ENCODE data around the gene TNFRSF9.
"Not testable (repeated sequence)": the region's sequence is repeated elsewhere in the genome, so short reads cannot be mapped to it uniquely, and the experiment has no call there.

TNFRSF9 gene

DNA sequence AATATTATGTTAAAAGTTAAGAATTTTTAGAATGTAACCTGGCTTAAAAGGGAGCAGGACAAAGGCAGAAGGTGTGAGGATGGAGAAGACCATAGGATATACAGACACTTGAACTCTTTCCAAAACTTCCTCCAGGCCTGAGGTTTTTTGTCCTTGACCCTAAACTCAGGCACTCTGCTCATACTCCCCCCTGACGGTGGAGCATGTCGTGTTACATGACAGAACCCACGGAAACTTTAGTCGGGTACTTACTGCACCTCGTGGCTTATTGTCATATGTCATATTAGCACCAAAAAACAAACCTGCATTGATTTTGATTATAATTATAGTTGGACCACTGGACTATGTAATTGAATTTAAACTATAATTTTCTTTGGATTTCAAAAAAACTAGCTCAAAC, 20.8 kb downstream of the TNFRSF9 start:
- Histone ChIP-seq H3K36me3 (replicated peaks) (no peaks in the 10 kb centered on the region), H3K27me3 (replicated peaks) (no peaks in the 10 kb centered on the region), H3K4me3 (ENCODE audit: low read depth, low read length) (no peak overlapping the region), H3K27ac (no peak overlapping the region)
- DNase-seq, result no peak
- TF ChIP-seq, protein P1, sequence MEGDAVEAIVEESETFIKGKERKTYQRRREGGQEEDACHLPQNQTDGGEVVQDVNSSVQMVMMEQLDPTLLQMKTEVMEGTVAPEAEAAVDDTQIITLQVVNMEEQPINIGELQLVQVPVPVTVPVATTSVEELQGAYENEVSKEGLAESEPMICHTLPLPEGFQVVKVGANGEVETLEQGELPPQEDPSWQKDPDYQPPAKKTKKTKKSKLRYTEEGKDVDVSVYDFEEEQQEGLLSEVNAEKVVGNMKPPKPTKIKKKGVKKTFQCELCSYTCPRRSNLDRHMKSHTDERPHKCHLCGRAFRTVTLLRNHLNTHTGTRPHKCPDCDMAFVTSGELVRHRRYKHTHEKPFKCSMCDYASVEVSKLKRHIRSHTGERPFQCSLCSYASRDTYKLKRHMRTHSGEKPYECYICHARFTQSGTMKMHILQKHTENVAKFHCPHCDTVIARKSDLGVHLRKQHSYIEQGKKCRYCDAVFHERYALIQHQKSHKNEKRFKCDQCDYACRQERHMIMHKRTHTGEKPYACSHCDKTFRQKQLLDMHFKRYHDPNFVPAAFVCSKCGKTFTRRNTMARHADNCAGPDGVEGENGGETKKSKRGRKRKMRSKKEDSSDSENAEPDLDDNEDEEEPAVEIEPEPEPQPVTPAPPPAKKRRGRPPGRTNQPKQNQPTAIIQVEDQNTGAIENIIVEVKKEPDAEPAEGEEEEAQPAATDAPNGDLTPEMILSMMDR (IDR thresholded peaks at IDR 0.05; ENCODE audit: low read depth, low read length, missing control alignments), result no peak
- in situ Hi-C loops (cut with HindIII; ENCODE audit: low pct_ligation_motif_present, low sequenced_read_pairs), result no loop called here

DNA sequence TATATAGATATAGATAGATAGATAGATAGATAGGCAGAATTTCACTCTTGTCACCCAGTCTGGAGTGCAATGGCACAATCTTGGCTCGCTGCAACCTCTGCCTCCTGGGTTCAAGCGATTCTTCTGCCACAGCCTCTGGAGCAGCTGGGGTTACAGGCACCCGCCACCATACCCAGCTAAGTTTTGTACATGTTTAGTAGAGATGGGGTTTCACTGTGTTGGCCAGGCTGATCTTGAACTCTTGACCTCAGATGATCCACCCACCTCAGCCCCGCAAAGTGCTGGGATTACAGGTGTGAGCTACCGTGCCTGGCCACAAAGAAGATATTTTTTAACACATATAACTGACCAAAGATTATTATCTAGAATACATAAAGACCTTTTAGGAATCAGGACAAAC, 22.7 kb downstream of the TNFRSF9 start:
- not testable (repeated sequence) for DNase-seq

DNA sequence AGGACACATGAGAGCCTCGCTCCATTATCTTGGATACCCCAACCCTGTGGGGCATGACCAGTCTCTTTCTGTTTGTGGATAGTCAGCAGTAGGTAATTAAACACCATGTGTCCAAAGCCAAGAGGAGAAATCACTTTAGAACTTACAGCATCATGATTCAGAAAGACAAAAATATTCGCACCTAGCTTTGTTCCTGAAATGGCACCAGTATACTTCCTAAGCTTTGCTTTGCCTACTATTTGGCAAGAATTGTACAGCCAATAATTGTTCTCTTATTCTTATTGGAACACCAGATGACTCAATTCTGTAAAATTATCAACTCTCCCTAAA, 24.2 kb downstream of the TNFRSF9 start:
- no peaks in the 10 kb centered on the region for H3K27me3 ChIP-seq (replicated peaks)
- in situ Hi-C loops (cut with HindIII; ENCODE audit: low pct_ligation_motif_present, low sequenced_read_pairs), result no loop called here
- H3K36me3 ChIP-seq (replicated peaks), result no peaks in the 10 kb centered on the region
- TF ChIP-seq, protein P1 (IDR thresholded peaks at IDR 0.05; ENCODE audit: low read depth, low read length, missing control alignments), result no peak
- no peak for DNase-seq
- H3K27ac ChIP-seq, result no peak overlapping the region
- H3K4me3 ChIP-seq (ENCODE audit: low read depth, low read length), result no peak overlapping the region

More for the DNA sequence above, 22.7 kb downstream of the TNFRSF9 start:
- H3K36me3 ChIP-seq (replicated peaks); H3K27ac ChIP-seq; H3K4me3 ChIP-seq (ENCODE audit: low read depth, low read length); in situ Hi-C loops (cut with HindIII; ENCODE audit: low pct_ligation_motif_present, low sequenced_read_pairs); H3K27me3 ChIP-seq (replicated peaks): not testable (repeated sequence)

DNA sequence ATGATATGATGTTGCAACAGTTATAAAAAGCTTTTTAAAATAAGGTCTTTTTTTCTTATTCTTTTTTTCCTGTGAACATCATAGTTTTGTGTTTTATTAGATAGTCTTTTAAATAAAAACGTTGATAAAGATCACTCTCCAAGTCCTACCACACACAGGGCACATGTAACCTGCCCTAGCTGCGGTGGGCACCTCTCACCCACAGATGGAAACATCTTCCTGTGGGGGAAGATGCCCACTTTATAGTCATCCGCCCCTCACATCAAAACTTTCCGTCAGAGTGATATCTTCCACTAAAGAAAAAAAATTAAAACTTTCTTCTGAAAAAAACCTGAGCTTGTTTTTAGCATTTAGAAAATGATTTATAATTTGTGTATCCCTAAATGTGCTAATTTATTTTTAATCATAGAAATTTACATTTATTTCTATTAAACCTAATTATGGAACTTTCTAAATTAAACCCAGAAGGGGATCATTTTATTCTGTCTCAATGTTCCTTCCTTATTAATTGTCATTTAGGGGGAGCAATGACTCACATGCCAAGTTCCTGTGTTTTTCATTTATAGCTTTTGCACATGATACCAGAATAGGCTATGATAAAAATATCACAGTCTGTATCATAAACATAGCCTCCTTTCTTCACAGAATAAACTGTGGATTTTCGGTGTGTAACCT, 24.7 kb downstream of the TNFRSF9 start:
- TF ChIP-seq, protein P1 (IDR thresholded peaks at IDR 0.05; ENCODE audit: low read depth, low read length, missing control alignments), result no peak
- no peak overlapping the region for H3K27ac ChIP-seq
- DNase-seq, result no peak

DNA sequence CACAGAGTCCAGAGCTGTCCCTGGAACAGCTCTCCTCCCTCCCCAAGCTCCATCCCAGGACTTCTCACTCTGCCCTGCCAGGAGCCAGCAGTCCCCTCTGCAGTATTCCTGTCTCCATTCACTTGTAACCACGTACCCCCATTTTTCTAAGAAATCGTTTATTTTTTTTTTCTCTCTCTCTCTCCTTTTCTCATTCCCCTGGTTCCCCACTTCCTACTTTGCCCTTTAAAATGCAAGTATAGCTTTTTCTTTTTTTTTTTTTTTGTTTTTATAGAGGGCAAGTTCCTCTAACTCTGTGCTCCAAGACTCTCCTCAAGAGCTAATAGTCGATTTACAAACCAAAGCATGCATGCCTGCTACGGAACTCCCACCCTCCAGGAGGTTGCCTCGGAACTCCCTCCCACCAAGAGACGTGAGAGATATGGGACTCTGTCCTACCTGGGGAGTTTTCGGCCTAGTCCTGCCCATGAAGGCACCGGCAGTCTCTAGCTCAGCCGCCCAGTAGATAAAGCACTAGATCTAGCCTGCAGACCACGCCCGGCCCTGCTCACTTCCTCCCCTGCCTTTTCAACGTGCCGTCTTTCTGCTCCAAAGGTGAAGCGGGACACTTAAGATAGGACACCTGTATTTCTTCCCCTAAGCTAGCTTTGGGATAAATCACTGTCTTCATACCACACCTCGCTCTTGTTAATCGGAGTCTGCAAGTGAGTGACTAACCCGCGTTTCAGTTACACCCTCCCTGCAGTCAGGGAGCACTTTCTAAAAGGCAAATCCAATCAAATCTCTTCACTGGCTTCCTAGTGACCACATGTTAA, 27.7 kb downstream of the TNFRSF9 start:
- no peak for DNase-seq
- in situ Hi-C loops (cut with HindIII; ENCODE audit: low pct_ligation_motif_present, low sequenced_read_pairs), result no loop called here
- Histone ChIP-seq H3K27ac (no peak overlapping the region), H3K4me3 (ENCODE audit: low read depth, low read length) (no peak overlapping the region), H3K36me3 (replicated peaks) (no peaks in the 10 kb centered on the region), H3K27me3 (replicated peaks) (no peaks in the 10 kb centered on the region)
- TF ChIP-seq, protein P1 (IDR thresholded peaks at IDR 0.05; ENCODE audit: low read depth, low read length, missing control alignments), result no peak

More for the DNA sequence above, 24.7 kb downstream of the TNFRSF9 start:
- no peak overlapping the region for H3K4me3 ChIP-seq (ENCODE audit: low read depth, low read length)
- in situ Hi-C loops (cut with HindIII; ENCODE audit: low pct_ligation_motif_present, low sequenced_read_pairs), result no loop called here
- no peaks in the 10 kb centered on the region for H3K27me3 ChIP-seq (replicated peaks)
- H3K36me3 ChIP-seq (replicated peaks), result no peaks in the 10 kb centered on the region

DNA sequence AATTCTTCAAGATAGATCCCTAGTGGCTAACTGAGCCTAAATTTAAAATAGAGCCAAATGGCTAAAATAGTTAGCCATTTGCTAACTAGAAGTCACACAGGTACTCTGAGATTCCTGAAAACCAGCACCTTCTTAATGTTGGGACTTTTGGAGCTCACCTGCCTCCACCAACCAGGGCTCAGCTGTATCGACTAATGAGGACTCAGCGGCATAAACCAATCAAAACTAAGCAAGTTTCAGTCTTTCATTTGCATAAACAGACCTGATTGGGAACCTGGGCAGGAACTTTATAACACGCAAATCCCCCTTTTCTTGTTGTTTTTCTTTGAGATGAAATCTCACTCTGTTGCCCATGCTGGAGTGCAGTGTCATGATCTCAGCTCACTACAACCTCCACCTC, 28.5 kb downstream of the TNFRSF9 start:
- H3K27ac ChIP-seq, result no peak overlapping the region
- H3K4me3 ChIP-seq (ENCODE audit: low read depth, low read length), result no peak overlapping the region
- H3K36me3 ChIP-seq (replicated peaks), result no peaks in the 10 kb centered on the region
- TF ChIP-seq, protein P1 (IDR thresholded peaks at IDR 0.05; ENCODE audit: low read depth, low read length, missing control alignments), result no peak
- no peaks in the 10 kb centered on the region for H3K27me3 ChIP-seq (replicated peaks)
- DNase-seq, result no peak
- in situ Hi-C loops (cut with HindIII; ENCODE audit: low pct_ligation_motif_present, low sequenced_read_pairs), result no loop called here
